AG10803 (cell line): ENCODE data around the gene SCYGR7.

Experiments
- DNase-seq: peaks from one replicate; pipeline ENCODE4 v3.0.0; 2010; ENCODE audit warnings: low read depth
- H3K4me3 ChIP-seq: 2 replicates; pipeline ENCODE4 v1.5.1; 2011; ENCODE audit warnings: mild to moderate bottlenecking, low read length, control low read depth
- CTCF ChIP-seq: conservative IDR thresholded peaks from 2 replicates; pipeline ENCODE4 v1.5.1; 2011; ENCODE audit warnings: mild to moderate bottlenecking, low read length, control low read depth, inconsistent platforms

Gene SCYGR7

GRCh38 chr2:227706859-227707258, 21.3 kb upstream of the SCYGR7 start:
- DNase-seq, result no peak
- no peak for TF ChIP-seq CTCF
- no peak overlapping the region for H3K4me3 ChIP-seq

DNA sequence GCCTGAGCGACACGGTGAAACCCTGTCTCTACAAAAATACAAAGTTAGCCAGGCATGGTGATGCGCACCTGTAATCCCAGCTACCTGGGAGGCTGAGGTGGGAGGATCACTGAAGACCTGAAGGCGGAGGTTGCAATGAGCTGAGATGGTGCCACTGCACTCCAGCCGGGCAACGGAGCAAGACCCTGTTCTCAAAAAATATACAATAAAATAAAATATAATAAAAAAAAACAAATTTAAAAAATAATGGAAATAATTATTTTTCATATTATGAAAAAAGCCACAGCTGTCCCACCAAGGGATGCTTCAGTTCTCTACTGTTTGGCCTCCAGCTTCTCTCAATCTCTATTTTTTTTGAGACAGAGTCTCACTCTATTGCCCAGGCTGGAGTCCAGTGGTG, 20.7 kb upstream of the SCYGR7 start:
- DNase-seq, result no peak
- H3K4me3 ChIP-seq, result no peak overlapping the region

GRCh38 chr2:227710986-227711385, 17.1 kb upstream of the SCYGR7 start:
- DNase-seq, result no peak
- no peak overlapping the region for H3K4me3 ChIP-seq
- no peak for TF ChIP-seq CTCF

More for the DNA sequence above, 20.7 kb upstream of the SCYGR7 start:
- TF ChIP-seq CTCF, result no peak

DNA sequence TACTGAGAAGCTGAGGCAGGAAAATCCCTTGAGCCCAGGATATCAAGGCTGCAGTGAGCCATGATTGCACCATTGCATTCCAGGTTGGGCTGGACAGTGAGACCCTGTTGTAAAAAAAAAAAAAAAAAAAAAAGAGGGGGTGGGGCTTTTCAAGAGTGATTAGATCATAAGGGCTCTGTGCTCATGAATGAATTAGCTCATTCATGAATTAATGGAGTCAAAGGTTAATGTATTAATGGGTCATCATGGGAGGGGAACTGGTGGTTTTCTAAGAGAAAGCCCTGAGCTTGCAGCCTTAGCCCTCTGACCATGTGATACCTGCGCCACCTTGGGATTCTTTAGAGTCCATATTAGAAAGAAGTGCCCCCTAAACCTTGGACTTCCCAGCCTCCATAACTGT, 14.8 kb upstream of the SCYGR7 start:
- no peak overlapping the region for H3K4me3 ChIP-seq
- DNase-seq, result no peak
- TF ChIP-seq CTCF, result no peak

GRCh38 chr2:227716501-227716900, 11.6 kb upstream of the SCYGR7 start:
- TF ChIP-seq CTCF, result no peak
- no peak for DNase-seq

DNA sequence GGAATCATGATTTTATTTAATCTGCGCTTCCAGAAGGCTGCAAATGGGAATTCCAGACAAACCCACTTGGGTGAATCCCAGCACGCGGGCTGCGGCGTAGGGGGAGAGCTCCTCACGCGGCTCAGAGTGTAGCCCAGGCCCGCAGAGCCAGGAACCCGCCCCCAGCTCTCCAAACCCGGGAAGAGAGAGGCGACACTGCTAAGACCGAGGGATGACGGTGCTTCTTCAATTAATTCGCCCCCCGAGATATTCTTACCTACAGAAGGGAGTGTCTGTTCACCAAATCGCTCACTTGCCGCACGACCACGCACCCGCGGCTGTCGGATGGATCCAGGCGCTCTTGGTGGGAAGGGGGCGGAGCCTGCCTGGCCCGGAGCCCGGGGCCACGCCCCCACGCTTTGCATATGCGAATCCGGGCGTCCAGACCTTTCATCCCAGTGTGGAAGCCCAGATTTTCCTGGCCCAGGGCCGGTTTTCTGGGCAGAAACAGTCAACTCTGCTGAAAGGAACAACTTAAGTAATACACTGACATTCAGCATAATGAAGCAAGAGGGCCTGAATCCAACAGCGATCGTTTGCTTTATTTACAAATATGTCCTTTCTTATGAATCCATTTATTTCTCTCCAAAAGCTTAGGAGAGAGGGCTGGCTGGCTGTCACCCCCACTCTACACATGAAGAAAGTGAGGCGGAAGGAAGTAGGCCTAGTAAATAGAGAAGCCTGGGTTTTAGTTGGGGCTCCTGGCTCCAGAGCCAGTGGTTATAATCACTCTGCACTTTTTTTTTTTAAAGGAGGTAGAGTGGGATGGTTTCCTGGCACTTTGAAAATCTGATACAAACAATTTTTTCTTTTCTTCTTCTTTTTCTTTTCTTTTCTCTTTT, 10.2 kb upstream of the SCYGR7 start, which contains the start of gene SLC19A3:
Gene SLC19A3 (minus strand): TSS at position 342 of the 881 bp plus-strand sequence. CDS start 15,710 bp downstream, outside the sequence.
- TF ChIP-seq CTCF, result no peak
- DNase-seq, result peak; percentile 68
- H3K4me3 ChIP-seq, result peak within 1 kb of the TSS; percentile 50

More at GRCh38 chr2:227716501-227716900, 11.6 kb upstream of the SCYGR7 start:
- H3K4me3 ChIP-seq, result no peak overlapping the region

- H3K4me3 ChIP-seq, result no peak overlapping the region
- no peak for DNase-seq
- TF ChIP-seq CTCF, result no peak
Observed at GRCh38 chr2:227719641-227720040, 8.5 kb upstream of the SCYGR7 start.
